ENCODE results near the gene MAP7D1.
"Not testable (repeated sequence)": the region's sequence is repeated elsewhere in the genome, so short reads cannot be mapped to it uniquely, and the experiment has no call there.

MAP7D1 gene

DNA sequence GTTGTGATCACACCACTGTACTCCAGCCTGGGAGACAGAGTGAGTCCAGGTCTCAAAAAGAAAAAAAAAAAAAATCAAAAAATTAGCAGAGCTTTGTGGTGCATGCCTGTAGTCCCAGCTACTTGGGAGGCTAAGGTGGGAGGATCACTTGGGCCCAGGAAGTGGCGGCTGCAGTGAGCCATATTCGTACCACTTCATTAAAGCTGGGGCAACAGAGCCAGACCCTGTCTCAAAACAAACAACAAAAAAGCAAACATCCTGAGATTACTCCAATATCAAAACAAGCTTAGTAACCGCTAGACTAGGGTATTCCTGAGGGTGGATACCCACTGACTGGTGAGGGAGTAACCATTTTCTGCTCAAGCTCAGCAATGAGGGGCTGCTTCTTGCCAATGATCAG lies 55.3 kb downstream of the MAP7D1 start:
- no peak overlapping the region for H3K27ac Mint-ChIP-seq
- H3K36me3 Mint-ChIP-seq (ENCODE audit: low read depth): no peaks in the 10 kb centered on the region
- H3K4me1 Mint-ChIP-seq: no peaks in the 10 kb centered on the region
- TF ChIP-seq, protein P1, sequence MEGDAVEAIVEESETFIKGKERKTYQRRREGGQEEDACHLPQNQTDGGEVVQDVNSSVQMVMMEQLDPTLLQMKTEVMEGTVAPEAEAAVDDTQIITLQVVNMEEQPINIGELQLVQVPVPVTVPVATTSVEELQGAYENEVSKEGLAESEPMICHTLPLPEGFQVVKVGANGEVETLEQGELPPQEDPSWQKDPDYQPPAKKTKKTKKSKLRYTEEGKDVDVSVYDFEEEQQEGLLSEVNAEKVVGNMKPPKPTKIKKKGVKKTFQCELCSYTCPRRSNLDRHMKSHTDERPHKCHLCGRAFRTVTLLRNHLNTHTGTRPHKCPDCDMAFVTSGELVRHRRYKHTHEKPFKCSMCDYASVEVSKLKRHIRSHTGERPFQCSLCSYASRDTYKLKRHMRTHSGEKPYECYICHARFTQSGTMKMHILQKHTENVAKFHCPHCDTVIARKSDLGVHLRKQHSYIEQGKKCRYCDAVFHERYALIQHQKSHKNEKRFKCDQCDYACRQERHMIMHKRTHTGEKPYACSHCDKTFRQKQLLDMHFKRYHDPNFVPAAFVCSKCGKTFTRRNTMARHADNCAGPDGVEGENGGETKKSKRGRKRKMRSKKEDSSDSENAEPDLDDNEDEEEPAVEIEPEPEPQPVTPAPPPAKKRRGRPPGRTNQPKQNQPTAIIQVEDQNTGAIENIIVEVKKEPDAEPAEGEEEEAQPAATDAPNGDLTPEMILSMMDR (IDR thresholded peaks at IDR 0.05; ENCODE audit: unreplicated experiment in 3 of 3): no peak
- no peaks in the 10 kb centered on the region for H3K9me3 Mint-ChIP-seq
- peaks cover 3% of the 10 kb centered on the region for H3K27me3 Mint-ChIP-seq (ENCODE audit: low read depth)
- H3K4me3 Mint-ChIP-seq: no peak overlapping the region

DNA sequence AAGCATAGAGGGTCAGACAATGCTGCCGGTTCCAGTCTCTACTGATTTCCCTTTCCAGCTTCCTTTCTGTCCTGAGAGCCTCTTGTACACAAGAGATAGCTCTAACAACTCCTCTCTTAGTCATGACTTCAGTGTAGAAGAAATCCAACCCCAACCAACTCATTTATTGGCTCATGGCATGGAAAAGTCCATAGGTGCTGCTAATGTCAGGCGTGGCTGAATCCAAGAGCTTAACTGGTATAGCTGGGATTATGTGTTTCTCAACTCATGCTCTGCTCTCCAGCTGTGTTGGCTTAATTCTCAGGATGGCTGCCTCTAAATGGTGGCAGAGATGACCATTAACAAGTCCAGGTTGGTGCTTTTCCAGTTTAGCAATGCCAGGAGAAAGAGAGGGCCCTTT lies 55.9 kb downstream of the MAP7D1 start:
- TF ChIP-seq, protein P1 (IDR thresholded peaks at IDR 0.05; ENCODE audit: unreplicated experiment in 3 of 3): no peak
- Mint-ChIP-seq H3K27me3 (ENCODE audit: low read depth) (peaks cover 3% of the 10 kb centered on the region), H3K9me3 (no peaks in the 10 kb centered on the region), H3K36me3 (ENCODE audit: low read depth) (no peaks in the 10 kb centered on the region), H3K27ac (no peak overlapping the region), H3K4me1 (no peaks in the 10 kb centered on the region), H3K4me3 (no peak overlapping the region)

DNA sequence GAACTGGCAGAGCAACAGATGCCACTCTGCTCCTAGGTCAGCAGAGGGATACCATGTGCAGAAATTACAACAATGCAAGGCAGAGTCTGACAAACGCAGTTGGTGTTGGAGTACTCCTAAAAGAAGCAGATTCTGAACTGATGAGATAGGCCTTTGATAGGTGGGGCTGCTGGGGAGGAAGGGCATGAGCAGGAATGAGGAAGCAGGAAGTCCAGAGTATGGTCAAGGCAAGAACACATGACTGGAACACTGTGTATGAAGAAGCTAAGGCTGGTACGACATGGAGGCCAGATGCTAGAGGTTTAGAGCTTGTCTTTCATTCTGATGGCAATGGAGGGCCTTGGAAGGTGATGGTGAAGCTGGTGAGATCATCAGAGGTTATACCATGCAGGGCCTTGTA lies 56.8 kb downstream of the MAP7D1 start:
- TF ChIP-seq, protein P1 (IDR thresholded peaks at IDR 0.05; ENCODE audit: unreplicated experiment in 3 of 3): no peak
- Mint-ChIP-seq H3K36me3 (ENCODE audit: low read depth) (no peaks in the 10 kb centered on the region), H3K27me3 (ENCODE audit: low read depth) (peaks cover 3% of the 10 kb centered on the region), H3K27ac (no peak overlapping the region), H3K9me3 (no peaks in the 10 kb centered on the region), H3K4me1 (no peaks in the 10 kb centered on the region), H3K4me3 (no peak overlapping the region)

DNA sequence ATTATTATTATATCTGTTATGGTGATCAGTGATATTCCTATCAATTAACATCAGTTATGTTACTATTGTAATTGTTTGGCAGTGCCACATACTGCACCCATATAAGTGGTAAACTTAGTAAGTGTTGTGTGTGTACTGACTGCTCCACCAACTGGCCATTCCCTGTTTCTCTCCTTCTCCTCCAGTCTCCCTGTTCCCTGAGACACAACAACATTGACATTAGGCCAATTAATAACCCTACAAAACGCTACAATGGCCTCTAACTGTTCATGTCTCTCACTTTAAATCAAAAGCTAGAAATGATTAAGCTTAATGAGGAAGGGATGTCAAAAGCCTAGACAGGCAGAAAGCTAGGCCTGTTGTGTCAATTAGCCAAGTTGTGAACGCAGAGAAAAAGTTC lies 61.7 kb downstream of the MAP7D1 start:
- Mint-ChIP-seq H3K9me3 (no peaks in the 10 kb centered on the region), H3K4me3 (no peak overlapping the region), H3K27ac (peak overlapping the region; percentile 6 to 70 (median 18)), H3K36me3 (ENCODE audit: low read depth) (no peaks in the 10 kb centered on the region), H3K4me1 (no peaks in the 10 kb centered on the region), H3K27me3 (ENCODE audit: low read depth) (no peaks in the 10 kb centered on the region)
- TF ChIP-seq, protein P1 (IDR thresholded peaks at IDR 0.05; ENCODE audit: unreplicated experiment in 3 of 3): peak in 2 of 3 experiments; percentile 13 to 32

DNA sequence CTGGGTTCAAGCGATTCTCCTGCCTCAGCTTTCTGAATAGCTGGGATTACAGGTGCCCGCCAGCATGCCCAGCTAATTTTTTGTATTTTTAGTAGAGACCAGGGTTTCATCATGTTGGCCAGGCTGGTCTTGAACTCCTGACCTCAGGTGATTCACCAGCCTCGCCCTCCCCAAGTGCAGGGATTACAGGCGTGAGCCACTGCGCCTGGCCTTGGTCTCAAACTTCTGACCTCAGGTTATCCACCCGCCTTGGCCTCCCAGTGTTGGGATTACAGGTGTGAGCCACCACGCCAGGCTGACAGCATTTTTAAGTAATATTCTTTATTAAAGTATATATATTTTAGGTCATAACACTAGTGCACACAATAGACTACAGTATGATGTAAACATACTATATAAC lies 65.9 kb downstream of the MAP7D1 start:
- H3K9me3 Mint-ChIP-seq; H3K27me3 Mint-ChIP-seq (ENCODE audit: low read depth); H3K27ac Mint-ChIP-seq; H3K4me3 Mint-ChIP-seq: not testable (repeated sequence)
- H3K36me3 Mint-ChIP-seq (ENCODE audit: low read depth): peaks cover 12% of the 10 kb centered on the region
- H3K4me1 Mint-ChIP-seq: peaks cover 27% of the 10 kb centered on the region

DNA sequence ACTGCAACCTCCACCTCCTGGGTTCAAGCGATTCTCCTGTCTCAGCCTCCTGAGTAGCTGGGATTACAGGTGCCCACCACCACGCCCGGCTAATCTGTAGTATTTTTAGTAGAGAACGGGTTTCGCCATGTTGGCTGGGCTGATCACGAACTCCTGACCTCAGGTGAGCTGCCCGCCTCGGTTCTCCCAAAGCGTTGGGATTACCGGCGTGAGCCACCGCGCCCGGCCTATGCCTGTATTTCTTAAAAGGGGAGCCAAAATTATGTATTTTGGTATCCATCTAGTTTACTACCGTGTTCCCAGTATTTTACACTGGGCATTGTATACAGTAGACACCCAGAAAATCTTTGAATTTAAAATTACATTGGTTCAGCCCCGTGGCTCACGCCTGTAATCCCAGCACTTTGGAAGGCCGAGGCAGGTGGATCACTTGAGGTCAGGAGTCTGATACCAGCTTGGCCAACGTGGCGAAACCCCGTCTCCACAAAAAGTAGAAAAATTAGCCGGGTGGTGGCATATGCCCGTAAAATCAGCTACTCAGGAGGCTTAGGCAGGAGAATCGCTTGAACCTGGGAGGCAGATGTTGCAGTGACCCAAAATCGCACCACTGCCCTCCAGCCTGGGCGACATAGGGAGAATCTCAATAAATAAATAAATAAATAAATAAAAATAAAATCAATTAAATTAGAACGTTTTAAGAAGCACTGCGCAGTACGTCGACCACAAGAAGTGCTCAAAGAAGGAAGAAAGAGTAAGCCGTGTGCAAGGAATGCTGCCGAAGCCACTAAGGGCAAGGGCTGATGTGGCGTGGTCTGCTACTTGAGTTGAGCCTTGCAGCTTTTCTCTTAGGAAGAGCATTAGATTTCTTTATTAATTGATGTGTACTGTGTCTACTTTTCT lies 66.8 kb downstream of the MAP7D1 start:
- Mint-ChIP-seq H3K27ac (peak overlapping the region; percentile 99 to 100 (median 99)), H3K4me3 (peak overlapping the region; percentile 94 to 98 (median 96)), H3K9me3 (no peaks in the 10 kb centered on the region), H3K27me3 (ENCODE audit: low read depth) (no peaks in the 10 kb centered on the region), H3K36me3 (ENCODE audit: low read depth) (peaks cover 18% of the 10 kb centered on the region), H3K4me1 (peaks cover 29% of the 10 kb centered on the region)
- TF ChIP-seq, protein P1 (IDR thresholded peaks at IDR 0.05; ENCODE audit: unreplicated experiment in 3 of 3): no peak
